GM12878 (cell line): Measurements from ENCODE around the gene COL19A1. TPM values are rescaled to one million over a fixed set of nuclear protein-coding genes. Genes with fewer than 3 reads are reported as not detected.

Experiments
- ATAC-seq: fragments of 200-7000 bp; cut with Tn5 transposase; 3 replicates; pipeline ENCODE4 v1.9.1; 2020; ENCODE audit warnings: mild to moderate bottlenecking, moderate library complexity
- BruUV-seq: library from RNA; stranded (reverse); fragments of 400-500 nt; replicated peaks from 2 replicates; lab custom pipeline; 2021; lab: Mats Ljungman, UMichigan
- CTCF ChIA-PET: fragments of 300-600 bp; sonication (Branson Sonifier 250); formaldehyde crosslinking; extraction: SDS; loops from one replicate; lab custom pipeline; 2021; ENCODE audit warnings: inconsistent platforms; lab: Yijun Ruan, JAX
- POLR2A ChIA-PET: fragments of 350-600 bp; formaldehyde crosslinking; extraction: SDS; loops from one replicate; lab custom pipeline; 2021; ENCODE audit warnings: inconsistent platforms; lab: Charles Lee
- RAD21 ChIA-PET: fragments of 300-600 bp; sonication (Branson Sonifier 250); formaldehyde crosslinking; loops from one replicate; lab custom pipeline; 2023; ENCODE audit warnings: antibody characterized with exemption; ENCODE audit not compliant: unreplicated experiment; lab: Charles Lee
- SMC1A ChIA-PET: fragments of 300-600 bp; sonication (Branson Sonifier 250); formaldehyde crosslinking; loops from one replicate; lab custom pipeline; 2023; ENCODE audit not compliant: unreplicated experiment, uncharacterized antibody; lab: Charles Lee
- DNase-seq: peaks from one replicate; pipeline ENCODE4 v3.0.0-alpha.2; 2011; ENCODE audit warnings: low read depth, low spot score
- FAIRE-seq: peaks from 3 replicates; lab custom pipeline; 2011; peaks lifted over from hg19 to GRCh38; lab: Jason Lieb, UNC
- H2AFZ ChIP-seq: 2 replicates; pipeline ENCODE4 v1.6.0; 2011; ENCODE audit warnings: low read depth, low read length, control low read depth; ENCODE audit not compliant: control insufficient read depth
- H3K27ac ChIP-seq: 2 replicates; pipeline ENCODE4 v1.5.1; 2011; ENCODE audit warnings: control low read depth; ENCODE audit not compliant: control insufficient read depth, insufficient read depth
- H3K27me3 ChIP-seq, 2 experiments: replicated peaks in 1 of 2; 2 replicates each; pipeline versions ENCODE4 v1.6.0 to v1.6.1; 2011; ENCODE audit warnings: low read length in 1 of 2; ENCODE audit not compliant: control insufficient read depth in 2 of 2, insufficient read depth in 2 of 2
- H3K36me3 ChIP-seq, 2 experiments: 2 replicates each; pipeline ENCODE4 v1.5.1; 2011; ENCODE audit warnings: low read length in 1 of 2; ENCODE audit not compliant: control insufficient read depth in 2 of 2, insufficient read depth in 2 of 2
- H3K4me1 ChIP-seq: 2 replicates; pipeline ENCODE4 v1.6.1; 2011; ENCODE audit warnings: mild to moderate bottlenecking, low read length, moderate library complexity, mixed read lengths; ENCODE audit not compliant: control insufficient read depth, insufficient read depth
- H3K4me2 ChIP-seq: 2 replicates; pipeline ENCODE4 v1.6.0; 2011; ENCODE audit warnings: control low read depth; ENCODE audit not compliant: control insufficient read depth, insufficient read depth
- H3K4me3 ChIP-seq: fragments of 200-600 bp; sonication (generic); 2 replicates; pipeline ENCODE4 v1.5.1; 2016
- H3K79me2 ChIP-seq: 2 replicates; pipeline ENCODE4 v1.6.0; 2011; ENCODE audit warnings: low read length; ENCODE audit not compliant: control insufficient read depth, insufficient read depth
- H3K9ac ChIP-seq: 2 replicates; pipeline ENCODE4 v1.8.0; 2011; ENCODE audit warnings: low read length, control low read depth, mixed read lengths; ENCODE audit not compliant: control insufficient read depth, insufficient read depth
- H3K9me3 ChIP-seq: replicated peaks from 3 replicates; pipeline ENCODE4 v1.5.1; 2011; ENCODE audit warnings: mild to moderate bottlenecking, low read length; ENCODE audit not compliant: control insufficient read depth, insufficient read depth
- H4K20me1 ChIP-seq: 2 replicates; pipeline ENCODE4 v1.6.0; 2011; ENCODE audit not compliant: control insufficient read depth, insufficient read depth
- CBX3 ChIP-seq: fragments of 200-600 bp; sonication (generic); IDR thresholded peaks from 2 replicates; pipeline ENCODE4 v1.6.1; 2016; ENCODE audit warnings: low read depth, borderline replicate concordance
- E2F8 ChIP-seq: fragments of 450-650 bp; IDR thresholded peaks from 2 replicates; pipeline ENCODE4 v1.6.1; 2018; ENCODE audit warnings: mild to moderate bottlenecking, low read depth, moderate library complexity; ENCODE audit not compliant: partially characterized antibody
- E4F1 ChIP-seq: fragments of 450-650 bp; IDR thresholded peaks from 2 replicates; pipeline ENCODE4 v1.6.1; 2018; ENCODE audit warnings: borderline replicate concordance, mild to moderate bottlenecking; ENCODE audit not compliant: partially characterized antibody
- EZH2 ChIP-seq: IDR thresholded peaks from 2 replicates; pipeline ENCODE4 v1.6.1; 2012; ENCODE audit warnings: low read depth, mild to moderate bottlenecking, control low read depth, inconsistent platforms, low read length, borderline replicate concordance; ENCODE audit not compliant: control insufficient read depth
- GATAD2B ChIP-seq: fragments of 450-650 bp; conservative IDR thresholded peaks from 2 replicates; pipeline ENCODE4 v1.6.1; 2017; ENCODE audit warnings: low read depth, mild to moderate bottlenecking, moderate library complexity
- IRF4 ChIP-seq: IDR thresholded peaks from 2 replicates; pipeline ENCODE4 v1.6.1; 2011; ENCODE audit warnings: low read depth, low read length
- KDM1A ChIP-seq: fragments of 200-600 bp; sonication (generic); IDR thresholded peaks from 2 replicates; pipeline ENCODE4 v1.6.1; 2016; ENCODE audit warnings: borderline replicate concordance
- NFXL1 ChIP-seq: fragments of 450-650 bp; IDR thresholded peaks from 2 replicates; pipeline ENCODE4 v1.6.1; 2017; ENCODE audit warnings: antibody characterized with exemption, mild to moderate bottlenecking, borderline replicate concordance
- NFYB ChIP-seq: IDR thresholded peaks from 2 replicates; pipeline ENCODE4 v1.6.1; 2011; ENCODE audit warnings: low read depth, mild to moderate bottlenecking, low read length, improper control_type of control experiment, moderate library complexity; ENCODE audit not compliant: insufficient read depth
- RBBP5 ChIP-seq: fragments of 200-600 bp; sonication (generic); conservative IDR thresholded peaks from 2 replicates; pipeline ENCODE4 v1.6.1; 2016
- SRF ChIP-seq, 2 experiments: IDR thresholded peaks; 2 replicates each; pipeline ENCODE4 v1.6.1; 2011; ENCODE audit warnings: low read depth in 2 of 2, low read length in 2 of 2, mild to moderate bottlenecking in 1 of 2, moderate library complexity in 1 of 2
- ZBTB33 ChIP-seq: fragments of 450-650 bp; IDR thresholded peaks from 2 replicates; pipeline ENCODE4 v1.6.1; 2017; ENCODE audit warnings: mild to moderate bottlenecking
- WGBS: methylation state at CpG from one replicate; pipeline ENCODE4 v1.1.6; 2016; ENCODE audit warnings: low lambda C conversion rate; ENCODE audit not compliant: insufficient replicate concordance, insufficient coverage; ENCODE audit errors: missing lambda C conversion rate; 5-methylcytosine and 5-hydroxymethylcytosine counted together
- in situ Hi-C: fragments of 300-500 bp; cut with MboI; formaldehyde crosslinking; loops from 9 replicates; pipeline ENCODE4 v1.14.3; 2018; ENCODE audit warnings: mixed read lengths
- intact Hi-C: fragments of 100-400 bp; cut with micrococcal nuclease; formaldehyde crosslinking; loops from one replicate; pipeline ENCODE4 v1.14.2; 2022; ENCODE audit not compliant: unreplicated experiment
- polyA plus RNA-seq, 11 experiments: library from polyadenylated mRNA; depleted of rRNA in 4 of 11; unstranded in 6 of 11; stranded (reverse) in 5 of 11; fragments of >200 nt; fragmentation: Nextera tagmentation in 4 of 11; fragmentation: Illumina TruSeq in 1 of 11; extraction: Ambion mirVana in 4 of 11; extraction: Trizol in 1 of 11; gene quantifications; 1 replicate in 1 of 11; 2 replicates in 10 of 11; pipeline versions ENCODE4 v1.2.1 to v1.2.3, GENCODE V29; 2011 to 2016; ENCODE audit warnings: inconsistent platforms in 2 of 11, missing spikeins in 2 of 11, low read depth in 1 of 11
- total RNA-seq, 4 experiments: library from RNA; depleted of rRNA in 3 of 4; stranded (reverse); fragments of >200 nt in 3 of 4; fragmentation: Illumina TruSeq in 1 of 4; extraction: Trizol in 1 of 4; gene quantifications; 2 replicates each; pipeline versions ENCODE4 v1.2.1 to v1.2.3, GENCODE V29; 2013 to 2021

Gene COL19A1
- total and polyA plus RNA-seq, 10 of the 15 experiments (the other 5 are each of a cell fraction or from before 2014, with no cell fraction given) = 1.1 to 13.5 (median 4.1) TPM

- TF ChIP-seq ZBTB33 = 0 out of 2 replicates have a peak, but pooled peaks have one; percentile 60
- TF ChIP-seq CBX3 = no peak
- 0 out of 2 replicates have a peak, but pooled peaks have one; percentile 11 for TF ChIP-seq GATAD2B
- TF ChIP-seq KDM1A = no peak
- 0 out of 2 replicates have a peak, but pooled peaks have one; percentile 6 for TF ChIP-seq IRF4
- TF ChIP-seq, all 136 proteins: peak for 3
Observed at GRCh38 chr6:69895396-69895795, 29.0 kb downstream of the COL19A1 start (continued).

- no peaks in the 10 kb centered on the region for H4K20me1 ChIP-seq
- DNase-seq (no peak), FAIRE-seq (no peak), ATAC-seq (no peak)
- no peak overlapping the region for H3K9ac ChIP-seq
- H3K9me3 ChIP-seq = 0 out of 3 replicates have a peak, but pooled peaks cover 2% of the 10 kb centered on the region
- H3K27ac ChIP-seq = no peak overlapping the region
- no peaks in the 10 kb centered on the region for H3K27me3 ChIP-seq
- H3K36me3 ChIP-seq = peaks cover 0 to 8% of the 10 kb centered on the region in 2 experiments; a peak in 3 of 4 replicates
- intact Hi-C loops (no loop called here), in situ Hi-C loops (no loop called here)
- RAD21 ChIA-PET = no interaction called here
- no peak overlapping the region for H3K4me3 ChIP-seq
- 96% methylated on average over 2 of the region's 2 CpGs for WGBS
- no TSS peak for BruUV-seq
- H3K4me2 ChIP-seq = no peak overlapping the region
- TF ChIP-seq NFYB = no peak
- TF ChIP-seq SRF (IDR thresholded peaks at IDR 0.05; ENCODE audit: low read depth in 2 of 2, low read length in 2 of 2) = no peak
- no peak for TF ChIP-seq EZH2
- TF ChIP-seq RBBP5 = no peak
- no peak for TF ChIP-seq NFXL1
- TF ChIP-seq E4F1 = no peak
- no peak for TF ChIP-seq E2F8
- H2AFZ ChIP-seq = no peak overlapping the region
- SMC1A ChIA-PET = interaction anchor here (1.1 to 2.4 kb wide), 4 partner anchors 14 to 52 kb away, joined by 3 to 7 read pairs (median 3); no protein-coding TSS in a partner anchor
- CTCF ChIA-PET = no interaction called here
- POLR2A ChIA-PET = interaction anchor here (0.9 to 1.5 kb wide), 2 partner anchors 19 to 41 kb away, joined by 3 to 4 read pairs; no protein-coding TSS in a partner anchor
- H3K79me2 ChIP-seq = no peaks in the 10 kb centered on the region
- H3K4me1 ChIP-seq = no peaks in the 10 kb centered on the region
Observed at GRCh38 chr6:69900869-69901268, 34.5 kb downstream of the COL19A1 start.
